K562 (cell line): ENCODE measurements around the gene QPRT. TPM values are rescaled to one million over a fixed set of nuclear protein-coding genes. Genes with fewer than 3 reads are reported as not detected.

Experiments used
- GATAD2A ChIP-seq: fragments of 450-650 bp; IDR thresholded peaks from 2 replicates; pipeline ENCODE4 v1.6.1; 2017
- KDM4B ChIP-seq, 2 experiments: fragments of 450-650 bp in 1 of 2; sonication (generic) in 1 of 2; IDR thresholded peaks; 2 replicates each; pipeline ENCODE4 v1.6.1; 2016 to 2017; ENCODE audit warnings: borderline replicate concordance in 2 of 2, antibody characterized with exemption in 1 of 2, low read depth in 1 of 2, mild to moderate bottlenecking in 1 of 2
- MEIS2 ChIP-seq: fragments of 450-650 bp; IDR thresholded peaks from 2 replicates; pipeline ENCODE4 v1.6.1; 2014; ENCODE audit warnings: mild to moderate bottlenecking; ENCODE audit not compliant: partially characterized antibody
- NFE2 ChIP-seq: IDR thresholded peaks from 2 replicates; pipeline ENCODE4 v1.6.1; 2014; ENCODE audit warnings: antibody characterized with exemption, low read depth
- TRIM24 ChIP-seq, 2 experiments: fragments of 450-650 bp; IDR thresholded peaks; 2 replicates each; pipeline ENCODE4 v1.6.1; 2016
- ZBED1 ChIP-seq: IDR thresholded peaks from 2 replicates; pipeline ENCODE4 v1.6.1; 2014
- ZBTB1 ChIP-seq: sonication (generic); formaldehyde crosslinking; IDR thresholded peaks from 2 replicates; pipeline ENCODE4 v1.8.1; 2023; ENCODE audit warnings: missing genetic modification reagents, low read depth, mild to moderate bottlenecking, borderline replicate concordance
- ZBTB40 ChIP-seq, 2 experiments: fragments of 450-650 bp in 1 of 2; sonication (generic) in 1 of 2; formaldehyde crosslinking in 1 of 2; IDR thresholded peaks; 2 replicates each; pipeline versions ENCODE4 v1.7.1 to v1.9.0; 2016 to 2022; ENCODE audit warnings: inconsistent platforms in 1 of 2, mild to moderate bottlenecking in 1 of 2, missing genetic modification reagents in 1 of 2
- ZNF143 ChIP-seq: sonication (generic); formaldehyde crosslinking; IDR thresholded peaks from 2 replicates; pipeline ENCODE4 v1.9.0; 2022; ENCODE audit warnings: mild to moderate bottlenecking, missing genetic modification reagents
- ZNF253 ChIP-seq: fragments of 250-450 bp; sonication (Bioruptor Pico); conservative IDR thresholded peaks from 2 replicates; pipeline ENCODE4 v1.6.1; 2021; ENCODE audit warnings: mild to moderate bottlenecking
- ZNF263 ChIP-seq: sonication (generic); formaldehyde crosslinking; IDR thresholded peaks from 2 replicates; pipeline ENCODE4 v1.8.0; 2022; ENCODE audit warnings: mild to moderate bottlenecking, missing genetic modification reagents, borderline replicate concordance
- ZNF695 ChIP-seq: fragments of 450-650 bp; formaldehyde crosslinking; IDR thresholded peaks from 2 replicates; pipeline ENCODE4 v1.4.0; 2020; ENCODE audit warnings: mild to moderate bottlenecking, moderate library complexity
- polyA plus RNA-seq, 8 experiments: library from polyadenylated mRNA; depleted of rRNA in 4 of 8; stranded (reverse) in 5 of 8; unstranded in 3 of 8; fragments of >200 nt; fragmentation: Nextera tagmentation in 2 of 8; fragmentation: Illumina TruSeq in 1 of 8; extraction: Ambion mirVana in 2 of 8; extraction: Trizol in 1 of 8; gene quantifications; 2 replicates each; pipeline versions ENCODE4 v1.2.1 to v1.2.3, GENCODE V29; 2011 to 2014; ENCODE audit warnings: inconsistent platforms in 1 of 8, missing spikeins in 1 of 8
- total RNA-seq, 7 experiments: library from RNA; depleted of rRNA in 6 of 7; stranded (reverse); fragments of >200 nt in 6 of 7; fragmentation: Illumina TruSeq in 2 of 7; extraction: Trizol in 2 of 7; gene quantifications; 2 replicates each; pipeline versions ENCODE4 v1.2.1 to v1.2.3, GENCODE V29; 2011 to 2021; ENCODE audit warnings: low replicate concordance in 1 of 7
- TF ChIP-seq, protein P1 (sequence below): IDR thresholded peaks from 2 replicates; pipeline ENCODE4 v1.6.1; 2014; ENCODE audit warnings: antibody characterized with exemption
- TF ChIP-seq, protein P2 (sequence below): fragments of 250-450 bp; sonication (Bioruptor Pico); IDR thresholded peaks from 2 replicates; pipeline ENCODE4 v1.5.0; 2021; ENCODE audit warnings: mild to moderate bottlenecking, moderate library complexity

QPRT gene
- total and polyA plus RNA-seq, 9 of the 15 experiments (the other 6 are each of a cell fraction or from before 2014, with no cell fraction given) = 7.7 to 112 (median 64.1) TPM

DNA sequence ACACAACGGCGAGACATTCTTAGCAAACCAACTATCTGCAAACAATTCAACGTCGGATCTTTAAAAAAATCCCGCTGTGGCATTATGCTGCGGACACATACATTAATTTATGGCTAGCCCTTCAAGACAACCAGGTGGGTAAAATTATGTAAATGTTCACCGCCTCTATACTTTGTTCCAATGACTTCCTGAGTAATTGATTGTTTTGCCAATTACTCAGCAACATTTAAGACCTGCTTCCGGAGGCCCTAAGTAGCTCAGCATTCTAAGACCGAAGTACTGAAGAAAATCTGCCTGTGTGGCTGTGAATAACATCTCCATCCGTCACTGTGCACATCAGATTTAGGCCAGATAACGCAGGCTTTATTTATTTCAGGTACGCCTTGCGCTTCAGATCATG, 23.3 kb downstream of the QPRT start (continued):
- no peak for TF ChIP-seq GATAD2A
- peak; percentile 58 for TF ChIP-seq MEIS2
- TF ChIP-seq ZBTB40 (IDR thresholded peaks at IDR 0.05) = no peak
- no peak for TF ChIP-seq ZBTB40 (CRISPR knock-in tag; IDR thresholded peaks at IDR 0.05)
- TF ChIP-seq TRIM24 (IDR thresholded peaks at IDR 0.05) = no peak
- TF ChIP-seq KDM4B (IDR thresholded peaks at IDR 0.05; ENCODE audit: borderline replicate concordance in 2 of 2, low read depth in 1 of 2) = no peak
- no peak for TF ChIP-seq ZNF695 (CRISPR knock-in tag)
- no peak for TF ChIP-seq ZBTB1 (CRISPR knock-in tag)
- peak; percentile 68 for TF ChIP-seq NFE2
- TF ChIP-seq, protein P1, sequence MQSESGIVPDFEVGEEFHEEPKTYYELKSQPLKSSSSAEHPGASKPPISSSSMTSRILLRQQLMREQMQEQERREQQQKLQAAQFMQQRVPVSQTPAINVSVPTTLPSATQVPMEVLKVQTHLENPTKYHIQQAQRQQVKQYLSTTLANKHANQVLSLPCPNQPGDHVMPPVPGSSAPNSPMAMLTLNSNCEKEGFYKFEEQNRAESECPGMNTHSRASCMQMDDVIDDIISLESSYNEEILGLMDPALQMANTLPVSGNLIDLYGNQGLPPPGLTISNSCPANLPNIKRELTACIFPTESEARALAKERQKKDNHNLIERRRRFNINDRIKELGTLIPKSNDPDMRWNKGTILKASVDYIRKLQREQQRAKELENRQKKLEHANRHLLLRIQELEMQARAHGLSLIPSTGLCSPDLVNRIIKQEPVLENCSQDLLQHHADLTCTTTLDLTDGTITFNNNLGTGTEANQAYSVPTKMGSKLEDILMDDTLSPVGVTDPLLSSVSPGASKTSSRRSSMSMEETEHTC = no peak
- TF ChIP-seq, protein P2, sequence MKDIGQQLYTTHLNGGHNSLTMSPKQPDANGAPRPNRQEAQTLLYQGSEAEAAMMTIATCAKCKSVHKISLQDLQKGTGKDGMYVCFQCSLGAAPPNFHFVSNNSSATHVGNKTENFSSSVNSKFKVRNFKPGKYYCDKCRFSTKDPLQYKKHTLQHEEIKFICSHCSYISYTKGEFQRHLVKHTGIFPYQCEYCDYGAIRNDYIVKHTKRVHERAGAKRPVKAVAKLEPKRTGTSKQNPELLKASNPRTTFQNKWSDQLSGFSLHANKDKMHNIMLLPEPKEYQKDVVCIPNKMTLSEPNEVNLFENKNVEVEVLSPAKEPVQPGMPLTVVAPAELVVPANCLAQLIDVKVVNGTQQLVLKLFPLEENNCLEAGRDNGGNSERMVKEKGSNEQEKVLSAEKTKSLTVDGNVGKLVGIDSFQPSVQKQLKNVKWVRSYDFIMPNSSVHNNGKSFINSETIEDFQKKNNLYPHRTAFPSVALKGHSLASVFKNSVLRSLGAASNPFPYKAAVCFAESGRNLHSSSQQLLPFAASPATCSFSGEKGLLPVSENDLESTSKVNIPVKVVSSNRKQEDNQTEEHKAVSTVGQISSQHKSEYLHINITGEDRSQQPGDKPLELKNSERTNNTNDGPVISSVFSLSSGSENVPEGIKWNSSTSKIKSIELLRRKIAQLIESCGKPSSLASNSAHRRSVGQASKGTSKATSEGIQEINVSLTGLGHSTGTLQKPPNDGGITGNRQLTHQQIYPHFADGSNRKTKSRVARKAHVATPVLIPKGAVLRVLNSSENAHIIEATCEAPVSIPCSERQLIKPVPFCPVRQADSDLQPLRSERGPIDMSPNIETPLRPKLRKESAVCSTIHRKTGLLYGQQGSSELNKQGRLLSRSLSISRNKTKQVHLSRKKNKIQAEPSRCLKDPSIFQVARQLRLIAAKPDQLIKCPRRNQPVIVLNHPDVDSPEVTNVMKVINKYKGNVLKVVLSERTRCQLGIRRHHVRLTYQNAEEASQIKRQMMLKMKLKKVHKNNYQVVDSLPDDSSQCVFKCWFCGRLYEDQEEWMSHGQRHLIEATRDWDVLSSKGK (CRISPR knock-in tag) = no peak
- no peak for TF ChIP-seq ZBED1
- TF ChIP-seq ZNF143 = no peak
- TF ChIP-seq ZNF263 (CRISPR knock-in tag) = no peak
- no peak for TF ChIP-seq ZNF253 (CRISPR knock-in tag)
